ENCODE data around the gene CYFIP1. TPM values are rescaled to one million over a fixed set of nuclear protein-coding genes. Genes with fewer than 3 reads are reported as not detected.

CYFIP1 gene
- total and polyA plus RNA-seq, 4 donors: 27.0 to 136 (median 86.7) TPM

DNA sequence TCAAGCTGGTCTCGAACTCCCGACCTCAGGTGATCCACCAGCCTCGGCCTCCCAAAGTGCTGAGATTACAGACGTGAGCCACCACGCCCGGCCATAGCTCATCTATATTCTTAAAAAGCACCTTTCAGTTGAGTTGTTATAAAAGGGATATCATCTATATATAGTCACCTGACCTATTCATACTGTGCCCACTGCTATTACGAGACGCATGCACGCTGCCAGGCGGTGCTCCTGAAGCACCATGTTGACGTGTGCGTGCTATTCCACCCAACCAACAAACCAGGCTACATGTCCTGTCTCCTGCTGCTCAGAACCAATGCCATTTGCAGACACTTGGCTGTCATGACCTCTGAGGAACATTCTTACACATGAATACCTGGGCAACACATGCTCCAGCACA lies 17.6 kb downstream of the CYFIP1 start:
- peaks cover 0 to 2% (median 0%) of the 10 kb centered on the region in 4 donors for H3K9me3 ChIP-seq (ENCODE audit: control insufficient read depth in 4 of 4, insufficient read depth in 3 of 4, low read length in 3 of 4)
- no peak overlapping the region for H3K9ac ChIP-seq (ENCODE audit: insufficient read depth in 1 of 2, low read length in 2 of 2)
- no peak for ATAC-seq (ENCODE audit: insufficient read depth, low FRiP score)
- peak overlapping the region in 1 of 2 donors; percentile 61 for H3K27ac ChIP-seq (ENCODE audit: low read depth in 1 of 2, low read length in 1 of 2)
- H3K4me1 ChIP-seq (ENCODE audit: control insufficient read depth in 5 of 5, insufficient read depth in 5 of 5, low read length in 5 of 5): peaks cover 0 to 41% (median 17%) of the 10 kb centered on the region in 5 donors
- no peaks in the 10 kb centered on the region for H3K27me3 ChIP-seq (ENCODE audit: control insufficient read depth in 3 of 3, insufficient read depth in 3 of 3, low read length in 2 of 3)
- WGBS, 2 donors: 97% methylated on average over 12 of the region's 12 CpGs
- H3K36me3 ChIP-seq (ENCODE audit: control insufficient read depth in 4 of 4, insufficient read depth in 4 of 4, low read length in 4 of 4): peaks cover 0 to 10% (median 1%) of the 10 kb centered on the region in 4 donors
- no peak overlapping the region for H3K4me3 ChIP-seq
- no peak for DNase-seq
- TF ChIP-seq, protein P1, sequence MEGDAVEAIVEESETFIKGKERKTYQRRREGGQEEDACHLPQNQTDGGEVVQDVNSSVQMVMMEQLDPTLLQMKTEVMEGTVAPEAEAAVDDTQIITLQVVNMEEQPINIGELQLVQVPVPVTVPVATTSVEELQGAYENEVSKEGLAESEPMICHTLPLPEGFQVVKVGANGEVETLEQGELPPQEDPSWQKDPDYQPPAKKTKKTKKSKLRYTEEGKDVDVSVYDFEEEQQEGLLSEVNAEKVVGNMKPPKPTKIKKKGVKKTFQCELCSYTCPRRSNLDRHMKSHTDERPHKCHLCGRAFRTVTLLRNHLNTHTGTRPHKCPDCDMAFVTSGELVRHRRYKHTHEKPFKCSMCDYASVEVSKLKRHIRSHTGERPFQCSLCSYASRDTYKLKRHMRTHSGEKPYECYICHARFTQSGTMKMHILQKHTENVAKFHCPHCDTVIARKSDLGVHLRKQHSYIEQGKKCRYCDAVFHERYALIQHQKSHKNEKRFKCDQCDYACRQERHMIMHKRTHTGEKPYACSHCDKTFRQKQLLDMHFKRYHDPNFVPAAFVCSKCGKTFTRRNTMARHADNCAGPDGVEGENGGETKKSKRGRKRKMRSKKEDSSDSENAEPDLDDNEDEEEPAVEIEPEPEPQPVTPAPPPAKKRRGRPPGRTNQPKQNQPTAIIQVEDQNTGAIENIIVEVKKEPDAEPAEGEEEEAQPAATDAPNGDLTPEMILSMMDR (IDR thresholded peaks at IDR 0.05; ENCODE audit: control extremely low read depth, extremely low read depth): no peak

DNA sequence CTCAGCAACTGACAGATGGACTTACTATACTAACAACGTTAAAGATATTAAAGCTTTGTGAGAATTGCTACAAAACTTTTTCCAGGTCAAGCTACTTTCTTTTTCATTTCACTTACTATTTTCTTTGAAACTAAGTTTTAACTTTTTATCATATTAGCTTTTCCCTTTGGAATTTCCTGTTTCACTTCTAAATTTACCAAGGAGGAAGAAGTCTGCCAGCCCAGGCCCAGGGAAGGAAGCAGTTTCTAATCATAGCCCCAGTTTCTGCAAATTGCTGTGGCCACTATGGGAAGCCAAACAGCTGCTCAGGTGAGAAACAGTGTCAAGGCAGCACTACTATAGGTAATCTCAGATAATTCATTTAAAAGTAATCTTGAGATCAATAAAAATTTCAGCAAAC lies 18.4 kb downstream of the CYFIP1 start:
- Histone ChIP-seq H3K4me3 (no peak overlapping the region), H3K36me3 (ENCODE audit: control insufficient read depth in 4 of 4, insufficient read depth in 4 of 4, low read length in 4 of 4) (peaks cover 0 to 10% (median 1%) of the 10 kb centered on the region in 4 donors), H3K27me3 (ENCODE audit: control insufficient read depth in 3 of 3, insufficient read depth in 3 of 3, low read length in 2 of 3) (no peaks in the 10 kb centered on the region), H3K9me3 (ENCODE audit: control insufficient read depth in 4 of 4, insufficient read depth in 3 of 4, low read length in 3 of 4) (peaks cover 0 to 2% (median 0%) of the 10 kb centered on the region in 4 donors), H3K4me1 (ENCODE audit: control insufficient read depth in 5 of 5, insufficient read depth in 5 of 5, low read length in 5 of 5) (peaks cover 0 to 38% (median 17%) of the 10 kb centered on the region in 5 donors), H3K9ac (ENCODE audit: insufficient read depth in 1 of 2, low read length in 2 of 2) (peak overlapping the region in 1 of 2 donors; percentile 42), H3K27ac (ENCODE audit: low read depth in 1 of 2, low read length in 1 of 2) (no peak overlapping the region)
- 18 to 19% methylated on average over 1 of the region's 1 CpG for WGBS, 2 donors
- peak in 2 of 3 donors; percentile 24 to 38 for DNase-seq
- TF ChIP-seq, protein P1 (IDR thresholded peaks at IDR 0.05; ENCODE audit: control extremely low read depth, extremely low read depth): no peak
- ATAC-seq (ENCODE audit: insufficient read depth, low FRiP score): no peak

DNA sequence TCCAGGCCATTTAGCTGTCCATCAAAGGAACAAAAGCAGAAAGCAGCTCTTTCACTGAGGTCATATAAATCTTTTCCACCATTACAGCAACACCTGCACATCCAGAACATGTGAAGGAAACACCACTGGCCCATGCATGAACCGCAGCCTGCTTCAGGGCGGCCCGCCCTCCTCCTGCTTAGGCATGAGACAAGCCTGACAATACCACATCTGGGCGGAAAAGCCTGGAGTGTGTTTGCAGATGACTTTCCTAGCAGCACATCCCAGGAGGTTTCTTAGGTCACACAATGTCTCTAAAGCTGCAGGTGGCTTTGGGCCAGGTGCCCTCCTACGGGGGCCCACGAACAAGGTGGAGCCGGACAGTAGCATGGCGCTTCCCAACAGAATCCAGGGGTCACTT lies 19.6 kb downstream of the CYFIP1 start:
- TF ChIP-seq, protein P1 (IDR thresholded peaks at IDR 0.05; ENCODE audit: control extremely low read depth, extremely low read depth): no peak
- Histone ChIP-seq H3K36me3 (ENCODE audit: control insufficient read depth in 4 of 4, insufficient read depth in 4 of 4, low read length in 4 of 4) (peaks cover 0 to 8% (median 0%) of the 10 kb centered on the region in 4 donors), H3K9ac (ENCODE audit: insufficient read depth in 1 of 2, low read length in 2 of 2) (no peak overlapping the region), H3K27ac (ENCODE audit: low read depth in 1 of 2, low read length in 1 of 2) (peak overlapping the region in 1 of 2 donors; percentile 48), H3K4me1 (ENCODE audit: control insufficient read depth in 5 of 5, insufficient read depth in 5 of 5, low read length in 5 of 5) (peaks cover 10 to 43% (median 19%) of the 10 kb centered on the region in 5 donors), H3K27me3 (ENCODE audit: control insufficient read depth in 3 of 3, insufficient read depth in 3 of 3, low read length in 2 of 3) (no peaks in the 10 kb centered on the region), H3K9me3 (ENCODE audit: control insufficient read depth in 4 of 4, insufficient read depth in 3 of 4, low read length in 3 of 4) (peaks cover 0 to 2% (median 0%) of the 10 kb centered on the region in 4 donors), H3K4me3 (no peak overlapping the region)
- DNase-seq (no peak), ATAC-seq (ENCODE audit: insufficient read depth, low FRiP score) (no peak)
- WGBS, 2 donors: 87 to 93% methylated on average over 8 of the region's 8 CpGs

DNA sequence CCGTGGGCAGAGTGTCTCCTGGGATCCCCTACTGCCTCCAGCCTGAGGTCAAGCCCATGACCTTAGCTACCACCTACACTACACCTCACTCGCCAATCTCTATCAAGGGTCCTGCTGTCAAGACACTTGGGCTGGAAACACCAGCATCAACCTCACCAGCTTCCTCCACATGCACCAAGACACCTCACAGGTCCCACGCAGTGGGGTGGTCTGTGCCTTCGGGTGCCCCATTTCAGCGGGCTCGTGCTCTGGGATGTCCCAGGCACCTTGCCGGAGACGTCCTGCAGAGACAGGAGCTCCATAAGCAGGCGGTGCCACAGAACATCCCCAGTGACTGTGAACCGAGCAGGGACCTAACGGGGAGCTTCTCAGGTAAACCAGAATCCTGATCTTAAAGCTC lies 20.0 kb downstream of the CYFIP1 start:
- no peak for ATAC-seq (ENCODE audit: insufficient read depth, low FRiP score)
- no peak overlapping the region for H3K4me3 ChIP-seq
- H3K4me1 ChIP-seq (ENCODE audit: control insufficient read depth in 5 of 5, insufficient read depth in 5 of 5, low read length in 5 of 5): peaks cover 11 to 47% (median 19%) of the 10 kb centered on the region in 5 donors
- no peak for DNase-seq
- H3K9me3 ChIP-seq (ENCODE audit: control insufficient read depth in 4 of 4, insufficient read depth in 3 of 4, low read length in 3 of 4): peaks cover 0 to 2% (median 0%) of the 10 kb centered on the region in 4 donors
- H3K27ac ChIP-seq (ENCODE audit: low read depth in 1 of 2, low read length in 1 of 2): peak overlapping the region in 1 of 2 donors; percentile 40
- no peaks in the 10 kb centered on the region for H3K27me3 ChIP-seq (ENCODE audit: control insufficient read depth in 3 of 3, insufficient read depth in 3 of 3, low read length in 2 of 3)
- TF ChIP-seq, protein P1 (IDR thresholded peaks at IDR 0.05; ENCODE audit: control extremely low read depth, extremely low read depth): no peak
- WGBS, 2 donors: 92 to 94% methylated on average over 11 of the region's 11 CpGs
- H3K9ac ChIP-seq (ENCODE audit: insufficient read depth in 1 of 2, low read length in 2 of 2): no peak overlapping the region
- peaks cover 0 to 8% (median 0%) of the 10 kb centered on the region in 4 donors for H3K36me3 ChIP-seq (ENCODE audit: control insufficient read depth in 4 of 4, insufficient read depth in 4 of 4, low read length in 4 of 4)
